Measurements from ENCODE around the gene MSI2.
A peak's percentile ranks its signal among the peaks of the same experiment; 100 is the strongest.
"Not testable (repeated sequence)": the region's sequence is repeated elsewhere in the genome, so short reads cannot be mapped to it uniquely, and the experiment has no call there.

Gene MSI2

DNA sequence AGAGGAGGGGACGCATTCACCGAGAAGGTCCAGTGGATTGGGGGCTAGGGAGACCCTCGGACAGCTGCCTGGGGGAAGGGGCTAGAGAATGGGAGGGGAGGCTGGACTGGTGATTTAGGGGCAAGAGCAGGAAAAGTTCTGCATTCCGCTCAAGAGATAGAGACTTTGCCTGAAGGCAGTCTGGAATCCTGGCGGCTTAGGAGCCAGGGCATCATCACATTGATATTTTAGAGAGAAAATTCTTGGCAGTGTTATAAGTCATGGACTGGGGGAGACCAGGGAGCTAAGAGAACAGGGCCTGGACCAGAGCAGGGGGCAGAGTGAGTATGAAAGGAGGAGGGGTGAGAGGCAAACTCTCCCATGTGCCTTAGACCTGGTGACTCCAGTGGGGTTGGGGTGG lies 35.8 kb downstream of the MSI2 start:
- no peak for DNase-seq (ENCODE audit: low spot score)

DNA sequence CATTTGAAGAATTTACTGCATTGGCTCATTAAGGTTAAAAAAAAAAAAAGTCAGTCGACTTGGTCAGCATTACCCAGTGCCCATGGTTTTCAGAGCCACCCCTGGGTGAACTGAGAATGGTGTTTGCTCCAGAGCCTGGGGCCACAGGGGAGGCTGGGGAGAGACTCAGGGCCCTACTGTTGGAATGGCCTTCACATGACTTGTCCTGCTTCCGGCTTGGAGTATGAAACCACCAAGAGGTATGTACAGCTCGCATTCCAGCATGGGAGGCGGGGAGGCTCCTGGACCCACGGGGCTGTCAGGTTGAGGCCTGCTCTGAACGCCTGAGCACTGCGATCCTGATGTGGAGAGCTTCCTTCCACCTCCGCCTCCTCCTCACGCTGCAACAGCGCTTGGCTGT lies 36.8 kb downstream of the MSI2 start:
- DNase-seq (ENCODE audit: low spot score): no peak

DNA sequence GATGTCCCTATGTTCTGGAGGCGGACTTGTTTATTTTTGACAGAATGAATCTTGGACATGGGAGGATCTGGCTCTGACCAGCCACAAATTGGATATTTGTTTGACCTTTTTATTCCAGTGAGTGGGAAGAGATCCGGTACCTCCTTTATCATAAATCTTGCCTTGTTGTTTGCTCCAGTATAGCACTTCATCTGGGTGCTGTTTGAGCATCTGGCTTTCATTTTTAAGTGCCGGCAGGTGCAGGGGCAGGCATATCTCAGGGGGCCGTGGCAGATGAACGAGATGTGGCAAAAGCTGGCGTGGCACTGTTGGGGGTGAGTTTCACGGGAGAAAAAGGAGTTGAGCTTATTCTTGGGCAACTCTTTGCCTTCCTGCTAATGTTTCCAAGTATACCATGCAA lies 37.8 kb downstream of the MSI2 start:
- no peak for DNase-seq (ENCODE audit: low spot score)

GRCh38 chr17:57294629-57295501 lies 38.5 kb downstream of the MSI2 start:
- no peak for DNase-seq (ENCODE audit: low spot score)

- DNase-seq (ENCODE audit: low spot score): no peak
Observed at GRCh38 chr17:57295526-57296023, 39.3 kb downstream of the MSI2 start.

GRCh38 chr17:57296231-57296630 lies 39.9 kb downstream of the MSI2 start:
- DNase-seq (ENCODE audit: low spot score): no peak

- DNase-seq (ENCODE audit: low spot score): no peak
Observed at GRCh38 chr17:57299176-57299575, 42.9 kb downstream of the MSI2 start.

DNA sequence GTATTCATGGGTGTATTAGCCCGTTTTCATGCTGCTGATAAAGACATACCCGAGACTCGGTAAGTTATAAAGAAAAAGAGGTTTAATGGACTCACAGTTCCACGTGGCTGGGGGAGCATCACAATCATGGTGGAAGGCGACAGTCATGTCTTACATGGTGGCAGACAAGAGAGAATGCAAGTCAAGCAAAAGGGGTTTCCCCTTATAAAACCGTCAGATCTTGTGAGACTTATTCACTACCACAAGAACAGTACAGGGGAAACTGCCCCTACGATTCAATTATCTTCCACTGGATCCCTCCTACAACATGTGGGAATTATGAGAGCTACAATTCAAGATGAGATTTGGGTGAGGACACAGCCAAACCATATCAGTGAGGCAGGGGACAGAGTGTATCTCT lies 44.3 kb downstream of the MSI2 start:
- DNase-seq (ENCODE audit: low spot score): not testable (repeated sequence)

DNA sequence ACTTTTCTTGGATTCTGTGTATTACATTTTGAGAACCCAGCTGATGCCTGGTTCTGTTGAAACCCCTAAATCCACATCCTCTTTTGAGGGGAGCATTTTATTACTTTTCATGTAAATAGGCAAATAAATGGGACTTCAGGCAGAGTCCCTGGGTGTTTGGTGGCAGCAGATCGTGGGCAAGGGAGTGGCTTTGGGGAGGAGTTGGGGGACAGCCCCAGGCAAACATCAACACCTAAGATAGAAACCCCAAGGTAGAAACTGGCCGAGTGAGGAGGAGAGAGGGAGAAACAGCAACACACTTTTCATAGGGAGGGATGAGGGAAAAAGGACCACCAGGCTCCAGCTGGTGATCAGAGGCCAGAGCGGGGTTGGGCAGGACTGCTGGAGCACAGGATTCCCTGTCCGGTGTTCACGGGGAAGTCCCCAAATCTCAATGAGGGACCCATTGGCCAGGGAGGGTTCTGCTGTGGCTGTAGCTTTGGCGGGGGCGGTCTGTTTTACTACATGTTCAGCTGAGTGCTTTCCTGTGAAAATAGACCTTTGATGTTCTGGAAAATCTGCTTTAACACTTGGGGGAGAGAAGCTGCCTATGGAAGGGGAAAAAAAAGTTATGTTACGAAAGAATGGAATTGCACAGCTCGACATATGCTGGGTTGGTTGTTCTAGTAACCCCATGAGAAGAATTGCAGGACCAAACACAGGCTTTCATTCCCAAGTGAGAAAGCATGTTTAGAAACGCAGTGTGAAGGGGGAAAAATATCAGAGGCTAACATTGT lies 46.6 kb downstream of the MSI2 start:
- no peak for DNase-seq (ENCODE audit: low spot score)

DNA sequence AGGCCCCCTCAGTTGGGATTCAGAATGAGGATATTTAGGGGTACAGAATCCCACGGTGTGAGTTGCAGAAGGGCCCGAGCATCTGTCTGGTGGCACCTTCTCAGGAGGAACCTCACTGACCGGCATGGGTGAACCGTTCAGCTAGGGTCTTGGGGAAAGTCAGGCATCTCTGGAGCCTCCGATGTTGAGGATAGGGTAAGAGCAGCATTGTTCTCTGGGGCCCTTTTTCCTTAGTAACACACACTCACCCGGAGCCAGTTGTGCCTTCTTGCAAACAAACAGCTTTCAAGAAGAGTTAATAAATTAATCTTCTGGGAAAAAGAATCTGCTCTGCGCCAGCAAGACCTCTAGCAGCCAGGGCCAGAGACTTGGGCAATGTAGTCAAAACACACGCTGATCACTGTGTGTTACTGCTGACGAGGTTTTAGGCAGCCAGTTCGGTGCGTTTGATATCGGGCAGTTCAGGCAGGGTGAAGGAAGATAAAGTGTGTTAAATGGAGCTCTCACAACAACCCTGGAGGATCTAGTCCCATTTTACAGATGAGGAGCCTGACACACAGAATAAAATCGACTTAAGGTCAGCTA lies 48.9 kb downstream of the MSI2 start:
- DNase-seq (ENCODE audit: low spot score): no peak

- DNase-seq (ENCODE audit: low spot score): no peak
Observed at GRCh38 chr17:57305908-57306504, 49.7 kb downstream of the MSI2 start.

DNA sequence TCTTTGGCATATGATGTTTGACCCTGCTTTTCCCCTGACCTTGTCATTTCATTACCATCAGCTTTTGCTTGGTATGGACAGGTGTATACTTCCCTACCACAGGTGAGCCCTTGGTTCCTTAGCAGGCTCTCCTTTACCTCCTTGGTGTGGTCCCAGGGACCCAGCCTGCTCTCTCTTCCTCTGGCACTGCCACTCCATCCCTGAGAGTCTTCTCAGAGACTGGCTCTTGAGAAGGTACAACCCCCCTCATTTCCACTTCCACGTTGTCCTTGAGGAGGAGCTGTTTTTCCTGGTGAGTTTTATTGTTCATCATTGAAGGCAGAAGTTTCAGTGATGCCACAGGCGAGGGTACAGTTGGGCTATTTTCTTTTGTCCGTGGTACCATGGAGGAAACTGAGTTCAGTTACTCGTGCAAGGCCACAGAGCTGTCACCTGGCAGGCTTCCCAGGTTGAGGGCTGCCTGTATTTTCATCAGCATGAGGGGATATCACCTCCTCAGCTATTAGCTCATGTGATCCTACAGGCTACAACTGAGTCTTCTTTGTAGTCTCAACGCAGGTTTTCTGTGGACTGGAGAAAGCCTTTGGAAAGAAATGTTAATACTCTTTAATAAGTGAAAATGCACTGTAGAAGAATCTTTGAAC lies 52.3 kb downstream of the MSI2 start:
- no peak for DNase-seq (ENCODE audit: low spot score)

- DNase-seq (ENCODE audit: low spot score): no peak
Observed at GRCh38 chr17:57309479-57309878, 53.2 kb downstream of the MSI2 start.

DNA sequence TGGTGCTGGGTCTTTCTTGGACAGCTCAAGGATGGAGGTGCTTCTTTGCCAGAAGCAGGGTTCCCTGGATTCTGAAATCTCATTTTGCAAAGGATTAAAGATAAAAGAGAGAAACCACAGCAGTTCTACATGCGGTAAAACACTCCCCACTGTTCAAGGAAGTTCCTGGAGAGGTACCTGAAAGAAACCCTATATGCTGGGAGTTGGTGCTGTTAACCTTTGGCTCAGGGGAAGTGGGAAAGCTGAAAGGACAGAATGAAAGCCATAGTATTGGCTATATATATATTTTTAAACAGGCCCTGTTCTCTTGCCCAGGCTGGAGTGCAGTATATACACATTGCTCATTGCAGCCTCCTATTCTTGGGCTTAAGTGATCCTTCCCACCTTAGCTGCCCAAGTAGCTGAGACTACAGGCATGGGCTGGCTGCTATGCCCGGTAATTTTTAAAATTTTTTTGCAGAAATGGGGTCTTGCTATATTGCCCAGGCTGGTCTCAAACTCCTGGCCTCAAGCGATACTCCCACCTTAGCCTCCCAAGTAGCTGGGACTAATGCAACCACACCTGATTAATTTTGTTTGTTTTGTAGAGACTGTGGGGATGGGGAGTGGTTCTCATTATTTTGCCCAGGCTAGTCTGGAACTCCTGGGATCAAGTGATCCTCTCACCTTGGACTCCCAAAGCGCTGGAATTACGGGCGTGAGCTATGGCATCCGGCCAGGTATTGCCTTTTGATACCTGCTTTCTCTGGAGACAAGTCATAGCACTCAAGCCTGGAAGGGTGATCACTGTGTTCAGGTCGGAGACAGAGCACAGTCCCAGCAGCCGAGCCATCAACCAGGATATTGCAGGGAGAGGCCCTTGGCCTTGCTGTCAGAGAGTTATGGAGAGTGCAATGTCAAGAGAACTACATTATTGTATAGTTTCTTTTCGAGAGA lies 55.2 kb downstream of the MSI2 start:
- no peak for DNase-seq (ENCODE audit: low spot score)

DNA sequence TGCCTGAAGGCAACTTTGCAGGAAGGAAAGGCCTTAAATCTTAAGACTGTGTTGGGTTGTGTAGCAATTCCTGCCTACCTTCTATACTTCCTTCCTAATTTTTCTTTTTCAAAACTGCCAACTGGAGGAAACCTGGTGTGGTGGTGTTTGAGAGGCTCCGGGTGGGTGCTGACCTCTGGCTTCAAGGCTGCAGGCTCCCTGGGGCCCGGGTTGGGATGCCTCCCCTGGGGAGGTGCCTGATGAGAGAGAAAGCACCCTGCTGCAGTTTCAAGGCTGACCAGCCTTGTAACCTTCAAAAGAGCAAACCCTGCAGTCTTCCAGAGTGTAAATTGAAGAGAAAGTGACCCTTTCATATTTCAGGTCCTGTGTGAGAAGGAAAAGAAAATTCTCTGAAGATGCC lies 55.9 kb downstream of the MSI2 start:
- DNase-seq (ENCODE audit: low spot score): no peak

DNA sequence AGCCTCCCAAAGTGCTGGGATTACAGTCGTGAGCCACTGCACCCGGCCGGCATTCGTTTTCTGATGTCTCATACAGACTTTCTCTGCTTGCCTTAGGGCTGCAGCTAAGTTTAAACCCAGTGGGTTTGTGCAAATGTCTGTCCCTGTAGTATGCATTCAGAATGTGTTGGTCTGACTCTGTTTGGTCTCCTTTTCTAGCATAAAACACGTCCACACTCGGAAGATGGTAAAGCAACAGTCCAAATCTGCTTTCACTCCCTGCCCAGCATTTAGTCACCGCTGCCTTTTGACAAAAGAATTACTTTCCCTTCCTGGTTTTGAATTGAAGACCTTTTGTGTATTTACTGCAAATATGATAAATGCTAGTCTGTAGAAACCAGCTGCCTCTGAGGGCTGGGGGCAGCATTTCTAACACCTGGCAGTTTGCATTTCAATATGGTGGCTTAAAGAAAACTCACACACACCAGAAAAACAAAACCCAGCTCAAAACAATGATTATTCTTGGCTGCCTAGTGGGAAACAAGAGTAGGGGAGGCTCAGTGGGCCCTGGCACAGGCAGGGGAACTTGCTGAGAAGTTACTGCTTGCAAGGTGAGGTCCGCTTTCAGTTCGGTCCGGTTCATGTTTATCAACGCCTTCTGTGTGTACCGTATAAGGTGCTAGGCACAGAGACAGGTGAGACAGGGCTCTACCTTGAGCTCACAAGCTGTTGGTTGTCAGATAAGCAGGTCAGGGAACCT lies 56.9 kb downstream of the MSI2 start:
- DNase-seq (ENCODE audit: low spot score): no peak

GRCh38 chr17:57315061-57316015 lies 59.0 kb downstream of the MSI2 start:
- DNase-seq (ENCODE audit: low spot score): peak; percentile 13

- no peak for DNase-seq (ENCODE audit: low spot score)
Observed at GRCh38 chr17:57316361-57316760, 60.0 kb downstream of the MSI2 start.

- DNase-seq (ENCODE audit: low spot score): no peak
Observed at GRCh38 chr17:57317079-57317478, 60.8 kb downstream of the MSI2 start.

All from putamen (tissue), 1 donor.